GM23248 (cell line): ENCODE measurements around the gene PRKX. TPM values are rescaled to one million over a fixed set of nuclear protein-coding genes. Genes with fewer than 3 reads are reported as not detected.
"Not testable (repeated sequence)": the region's sequence is repeated elsewhere in the genome, so short reads cannot be mapped to it uniquely, and the experiment has no call there.

Experiments used
- DNase-seq: peaks from one replicate; pipeline ENCODE4 v3.0.0-alpha.2; 2015
- H2AFZ ChIP-seq: fragments of 200-600 bp; sonication (generic); 2 replicates; pipeline ENCODE4 v1.6.1; 2016; ENCODE audit warnings: antibody characterized with exemption
- H3F3A ChIP-seq: fragments of 200-600 bp; sonication (generic); 2 replicates; pipeline ENCODE4 v1.6.1; 2016; ENCODE audit warnings: mild to moderate bottlenecking, antibody characterized with exemption, mixed run types; ENCODE audit not compliant: insufficient read depth
- H3K27ac ChIP-seq: fragments of 200-600 bp; sonication (generic); 2 replicates; pipeline ENCODE4 v1.5.1; 2016; ENCODE audit warnings: mild to moderate bottlenecking
- H3K27me3 ChIP-seq: fragments of 200-600 bp; sonication (generic); replicated peaks from 2 replicates; pipeline ENCODE4 v1.6.1; 2016; ENCODE audit warnings: mild to moderate bottlenecking; ENCODE audit not compliant: insufficient read depth
- H3K36me3 ChIP-seq: fragments of 200-600 bp; sonication (generic); 2 replicates; pipeline ENCODE4 v1.6.1; 2016; ENCODE audit warnings: low read depth, mild to moderate bottlenecking
- H3K4me1 ChIP-seq: fragments of 200-600 bp; sonication (generic); 2 replicates; pipeline ENCODE4 v1.6.1; 2016; ENCODE audit warnings: mild to moderate bottlenecking; ENCODE audit not compliant: insufficient read depth
- H3K4me2 ChIP-seq: fragments of 200-600 bp; sonication (generic); one replicate; pipeline ENCODE4 v1.6.1; 2016; ENCODE audit warnings: mild to moderate bottlenecking; ENCODE audit not compliant: unreplicated experiment
- H3K4me3 ChIP-seq: fragments of 200-600 bp; sonication (generic); 2 replicates; pipeline ENCODE4 v1.5.1; 2016; ENCODE audit warnings: mild to moderate bottlenecking
- H3K79me2 ChIP-seq: fragments of 200-600 bp; sonication (generic); 2 replicates; pipeline ENCODE4 v1.6.1; 2016; ENCODE audit warnings: mild to moderate bottlenecking; ENCODE audit not compliant: insufficient read depth
- H3K9ac ChIP-seq: fragments of 200-600 bp; sonication (generic); 2 replicates; pipeline ENCODE4 v1.6.1; 2016; ENCODE audit warnings: mild to moderate bottlenecking
- H3K9me2 ChIP-seq: fragments of 200-600 bp; sonication (generic); 2 replicates; pipeline ENCODE4 v1.6.1; 2016; ENCODE audit warnings: mixed run types, mild to moderate bottlenecking, moderate library complexity; ENCODE audit not compliant: insufficient read depth
- H3K9me3 ChIP-seq: fragments of 200-600 bp; sonication (generic); one replicate; pipeline ENCODE4 v1.6.1; 2017; ENCODE audit warnings: low read depth
- H4K20me1 ChIP-seq: fragments of 200-600 bp; sonication (generic); 2 replicates; pipeline ENCODE4 v1.6.0; 2016; ENCODE audit not compliant: insufficient read depth
- EZH2 ChIP-seq: fragments of 200-600 bp; sonication (generic); IDR thresholded peaks from 2 replicates; pipeline ENCODE4 v1.6.1; 2018; ENCODE audit warnings: antibody characterized with exemption, mild to moderate bottlenecking; ENCODE audit not compliant: insufficient read depth, poor library complexity, severe bottlenecking
- EZH2phosphoT487 ChIP-seq: fragments of 200-600 bp; sonication (generic); IDR thresholded peaks from 2 replicates; pipeline ENCODE4 v1.6.1; 2018; ENCODE audit warnings: antibody characterized with exemption, moderate library complexity, mild to moderate bottlenecking, low read depth; ENCODE audit not compliant: insufficient read depth
- WGBS, 2 experiments: methylation state at CpG; one replicate each; pipeline ENCODE4 v1.1.6; 2015 to 2017; ENCODE audit warnings: low lambda C conversion rate in 2 of 2, low coverage in 1 of 2; ENCODE audit errors: missing lambda C conversion rate in 2 of 2; 5-methylcytosine and 5-hydroxymethylcytosine counted together
- in situ Hi-C: fragments of 300-500 bp; cut with MboI; formaldehyde crosslinking; loops from 2 replicates; pipeline ENCODE4 v1.15.0; 2020
- polyA plus RNA-seq: library from polyadenylated mRNA; unstranded; fragments of >200 nt; fragmentation: Nextera tagmentation; extraction: Ambion mirVana; gene quantifications from 2 replicates; pipeline ENCODE4 v1.2.1, GENCODE V29; 2016
- total RNA-seq: library from RNA; depleted of rRNA; stranded (reverse); fragments of >200 nt; shearing (Covaris generic); gene quantifications from 2 replicates; pipeline ENCODE4 v1.2.3, GENCODE V29; 2014

The PRKX gene
- total and polyA plus RNA-seq, 2 experiments from 2014 or later: 1.2 to 10.6 TPM

DNA sequence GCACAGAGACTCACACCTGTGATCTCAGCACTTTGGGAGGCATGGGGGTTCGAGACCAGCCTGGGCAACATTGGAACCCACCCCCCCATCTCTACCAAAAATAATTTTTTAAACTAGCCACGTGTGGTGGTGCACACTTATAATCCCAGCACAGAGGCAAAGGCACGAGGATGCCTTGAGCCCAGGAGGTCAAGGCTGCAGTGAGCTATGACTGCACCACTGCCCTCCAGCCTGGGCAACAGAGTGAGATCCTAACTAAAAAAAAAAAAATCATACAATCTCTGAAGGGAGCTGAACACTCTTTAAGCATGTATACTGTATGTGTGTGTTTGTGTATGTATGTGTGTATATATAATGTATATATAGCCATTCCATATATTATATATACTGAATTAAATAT, 2.5 kb upstream of the PRKX start:
- no peak for DNase-seq
- WGBS, 2 experiments: 29 to 36% methylated on average over 3 of the region's 3 CpGs

DNA sequence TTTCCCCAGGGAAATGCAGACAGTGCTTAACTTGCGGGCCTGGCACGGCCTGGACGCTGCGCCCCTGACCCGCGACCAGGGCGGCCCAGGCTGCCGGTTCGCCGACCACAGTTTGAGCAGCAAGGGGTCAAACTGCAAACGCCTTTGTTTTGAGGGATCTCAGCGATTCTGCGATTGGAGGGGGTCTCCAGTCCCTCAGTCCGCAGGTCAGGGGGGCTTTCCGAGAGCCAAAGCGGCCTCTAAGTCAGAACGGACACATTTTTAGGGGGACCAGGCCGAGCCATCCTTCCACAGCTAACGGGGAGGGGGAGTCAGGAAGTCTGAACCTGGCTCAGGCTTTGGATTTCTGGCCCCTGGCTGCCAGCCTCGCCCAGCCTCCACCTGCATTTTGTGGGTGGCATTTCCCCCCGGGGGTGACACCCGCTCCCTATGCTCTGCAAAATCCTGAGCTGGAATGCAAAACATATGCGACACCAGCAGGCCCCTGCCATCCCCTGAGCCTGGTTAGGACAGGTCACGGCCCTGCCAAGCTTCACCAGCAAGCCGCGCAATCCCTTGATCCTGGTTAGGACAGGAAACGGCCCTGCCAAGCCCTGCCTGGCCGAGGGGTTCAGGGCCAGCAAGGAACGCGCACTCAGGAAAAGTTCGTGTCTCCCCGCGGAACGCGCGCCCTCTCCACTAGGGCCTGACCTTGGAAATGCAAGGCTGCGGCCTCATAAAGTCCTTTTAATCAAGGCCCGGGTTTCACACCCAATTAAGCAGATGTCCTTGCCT, 1.4 kb upstream of the PRKX start:
- H2AFZ ChIP-seq, H3K36me3 ChIP-seq, H3K27me3 ChIP-seq, H3K9ac ChIP-seq, H3K4me2 ChIP-seq, H4K20me1 ChIP-seq, in situ Hi-C loops, H3K9me2 ChIP-seq, H3K79me2 ChIP-seq, H3F3A ChIP-seq, DNase-seq, H3K27ac ChIP-seq, H3K9me3 ChIP-seq, H3K4me1 ChIP-seq, H3K4me3 ChIP-seq: not testable (repeated sequence)
- 83% methylated on average over 18 to 20 of the region's 38 CpGs for WGBS, 2 experiments

More for the DNA sequence above, 2.5 kb upstream of the PRKX start:
- H3K79me2 ChIP-seq: no peaks in the 10 kb centered on the region
- H3F3A ChIP-seq: no peaks in the 10 kb centered on the region
- H3K4me3 ChIP-seq: no peak overlapping the region
- no peaks in the 10 kb centered on the region for H3K4me1 ChIP-seq
- H3K9ac ChIP-seq: no peak overlapping the region
- H4K20me1 ChIP-seq: no peaks in the 10 kb centered on the region
- no peaks in the 10 kb centered on the region for H3K9me2 ChIP-seq
- H3K36me3 ChIP-seq: no peaks in the 10 kb centered on the region
- no peak overlapping the region for H3K4me2 ChIP-seq
- TF ChIP-seq EZH2: no peak
- no peak for TF ChIP-seq EZH2phosphoT487
- no peaks in the 10 kb centered on the region for H3K9me3 ChIP-seq
- H3K27me3 ChIP-seq: no peaks in the 10 kb centered on the region
- H2AFZ ChIP-seq: no peak overlapping the region
- in situ Hi-C loops: no loop called here
- no peak overlapping the region for H3K27ac ChIP-seq

DNA sequence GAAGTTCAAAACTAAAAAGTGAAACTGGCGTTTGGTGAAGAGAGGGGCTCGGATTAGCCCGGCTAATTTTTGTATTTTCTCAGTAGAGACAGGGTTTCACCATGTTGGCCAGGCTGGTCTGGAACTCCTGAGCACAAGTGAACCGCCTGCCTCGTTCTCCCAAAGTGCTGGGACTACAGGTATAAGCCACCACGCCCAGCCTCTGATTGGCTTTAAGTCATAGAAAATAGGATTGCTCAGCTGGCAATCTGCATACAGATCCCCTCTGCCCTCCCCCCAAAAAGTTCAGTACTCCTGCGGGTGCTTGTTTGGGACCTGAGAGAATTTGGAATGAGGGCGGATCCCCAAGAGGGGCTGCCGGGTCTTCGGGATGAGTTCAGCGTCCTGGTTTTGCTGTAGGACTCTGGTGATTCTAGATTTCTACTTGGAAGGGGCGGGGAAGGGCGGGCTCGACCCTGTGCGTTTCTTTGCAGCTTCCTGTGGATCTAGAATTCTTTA, 537 bp upstream of the PRKX start:
- TF ChIP-seq EZH2phosphoT487: no peak
- TF ChIP-seq EZH2: no peak
- H3K27me3 ChIP-seq: no peaks in the 10 kb centered on the region
- no peaks in the 10 kb centered on the region for H3K36me3 ChIP-seq
- H3K9ac ChIP-seq: peak overlapping the region; percentile 72
- no peaks in the 10 kb centered on the region for H4K20me1 ChIP-seq
- H3K4me3 ChIP-seq: peak overlapping the region; percentile 81
- no peaks in the 10 kb centered on the region for H3K9me2 ChIP-seq
- no peaks in the 10 kb centered on the region for H3F3A ChIP-seq
- peak overlapping the region; percentile 53 for H3K4me2 ChIP-seq
- no peaks in the 10 kb centered on the region for H3K4me1 ChIP-seq
- in situ Hi-C loops: no loop called here
- WGBS, 2 experiments: 25 to 27% methylated on average over 11 to 15 of the region's 15 CpGs
- no peak overlapping the region for H3K27ac ChIP-seq
- H2AFZ ChIP-seq: peak overlapping the region; percentile 91
- no peaks in the 10 kb centered on the region for H3K79me2 ChIP-seq
- no peak for DNase-seq
- H3K9me3 ChIP-seq: no peaks in the 10 kb centered on the region

DNA sequence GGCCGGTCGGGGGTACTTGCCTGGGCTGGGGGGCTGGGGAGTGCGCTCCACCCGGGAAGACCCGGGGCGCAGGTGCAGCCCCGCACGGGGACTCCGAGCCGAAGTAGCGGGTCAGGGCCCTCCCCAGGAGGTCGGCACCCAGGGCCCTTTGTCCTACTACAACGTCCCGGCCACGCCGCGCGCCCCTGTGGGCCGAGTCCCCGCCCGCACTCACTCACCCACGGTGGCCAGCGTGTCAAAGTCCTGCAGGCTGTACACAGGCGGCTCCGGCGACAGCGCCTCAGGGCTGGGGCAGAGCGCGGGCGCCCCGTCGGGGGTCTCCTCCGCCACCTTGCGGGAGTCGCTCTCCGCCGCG, 602 bp downstream of the PRKX start:
- no peak for DNase-seq
- peak overlapping the region; percentile 72 for H3K9ac ChIP-seq
- H4K20me1 ChIP-seq: no peaks in the 10 kb centered on the region
- no peak for TF ChIP-seq EZH2phosphoT487
- TF ChIP-seq EZH2: no peak
- no peaks in the 10 kb centered on the region for H3K79me2 ChIP-seq
- H3K27me3 ChIP-seq: no peaks in the 10 kb centered on the region
- H3F3A ChIP-seq: no peaks in the 10 kb centered on the region
- H3K9me3 ChIP-seq: no peaks in the 10 kb centered on the region
- peak overlapping the region; percentile 81 for H3K4me3 ChIP-seq
- no peaks in the 10 kb centered on the region for H3K4me1 ChIP-seq
- 0% methylated on average over 5 of the region's 38 CpGs; no CpG with 5 or more reads in 1 of the 2 experiments for WGBS, 2 experiments
- H3K4me2 ChIP-seq: peak overlapping the region; percentile 48
- no peak overlapping the region for H3K27ac ChIP-seq
- H3K36me3 ChIP-seq: no peaks in the 10 kb centered on the region
- no peaks in the 10 kb centered on the region for H3K9me2 ChIP-seq
- H2AFZ ChIP-seq: peak overlapping the region; percentile 68
- in situ Hi-C loops: no loop called here
